Stimulated activated CD8-positive, alpha-beta memory T cell treated with anti-CD3 and anti-CD28 coated beads, Interleukin-7, amount 100 ng/mL, for 1 hour (primary cell): Measurements from ENCODE around the gene EIF4A2.
A peak's percentile ranks its signal among the peaks of the same experiment; 100 is the strongest.
"Not testable (repeated sequence)": the region's sequence is repeated elsewhere in the genome, so short reads cannot be mapped to it uniquely, and the experiment has no call there.

Experiments
- DNase-seq, 2 donors: peaks; one replicate each; pipeline ENCODE4 v3.0.0-alpha.2; 2020; ENCODE audit warnings: low read depth in 2 of 2

EIF4A2 gene

GRCh38 chr3:186784820-186785494 lies 1.6 kb downstream of the EIF4A2 start:
- DNase-seq: no peak

- no peak for DNase-seq
Observed at GRCh38 chr3:186785495-186786018, 2.2 kb downstream of the EIF4A2 start.

GRCh38 chr3:186786922-186787321 lies 3.5 kb downstream of the EIF4A2 start:
- DNase-seq: no peak

- no peak for DNase-seq
Observed at GRCh38 chr3:186787642-186788481, 4.5 kb downstream of the EIF4A2 start.

- DNase-seq: no peak
Observed at GRCh38 chr3:186788482-186789370, 5.3 kb downstream of the EIF4A2 start.

DNA sequence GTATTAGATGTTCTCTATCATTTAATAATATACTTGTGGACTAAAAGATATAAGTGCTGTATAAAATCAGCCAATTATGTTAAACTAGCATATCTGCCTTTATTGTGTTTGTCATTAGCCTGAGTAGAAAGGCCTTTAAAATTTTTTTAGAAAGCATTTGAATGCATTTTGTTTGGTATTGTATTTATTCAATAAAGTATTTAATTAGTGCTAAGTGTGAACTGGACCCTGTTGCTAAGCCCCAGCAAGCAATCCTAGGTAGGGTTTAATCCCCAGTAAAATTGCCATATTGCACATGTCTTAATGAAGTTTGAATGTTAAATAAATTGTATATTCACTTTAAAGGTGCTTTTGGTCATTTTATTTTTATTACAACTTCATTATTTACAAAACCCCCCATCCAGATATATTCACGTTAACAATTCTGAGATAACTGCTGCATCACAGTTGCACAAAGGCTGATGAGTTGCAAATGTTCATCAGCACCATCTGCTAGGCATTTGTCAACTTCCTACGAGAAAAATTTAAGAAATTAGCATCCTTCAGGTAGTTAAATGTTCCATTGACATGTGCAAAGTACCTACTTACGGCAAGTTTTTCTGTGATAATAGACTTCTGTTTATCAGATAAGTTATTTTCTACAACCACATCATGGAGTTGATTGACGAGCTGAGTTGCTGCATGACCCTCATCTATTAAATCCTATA lies 6.3 kb downstream of the EIF4A2 start:
- DNase-seq: no peak

DNA sequence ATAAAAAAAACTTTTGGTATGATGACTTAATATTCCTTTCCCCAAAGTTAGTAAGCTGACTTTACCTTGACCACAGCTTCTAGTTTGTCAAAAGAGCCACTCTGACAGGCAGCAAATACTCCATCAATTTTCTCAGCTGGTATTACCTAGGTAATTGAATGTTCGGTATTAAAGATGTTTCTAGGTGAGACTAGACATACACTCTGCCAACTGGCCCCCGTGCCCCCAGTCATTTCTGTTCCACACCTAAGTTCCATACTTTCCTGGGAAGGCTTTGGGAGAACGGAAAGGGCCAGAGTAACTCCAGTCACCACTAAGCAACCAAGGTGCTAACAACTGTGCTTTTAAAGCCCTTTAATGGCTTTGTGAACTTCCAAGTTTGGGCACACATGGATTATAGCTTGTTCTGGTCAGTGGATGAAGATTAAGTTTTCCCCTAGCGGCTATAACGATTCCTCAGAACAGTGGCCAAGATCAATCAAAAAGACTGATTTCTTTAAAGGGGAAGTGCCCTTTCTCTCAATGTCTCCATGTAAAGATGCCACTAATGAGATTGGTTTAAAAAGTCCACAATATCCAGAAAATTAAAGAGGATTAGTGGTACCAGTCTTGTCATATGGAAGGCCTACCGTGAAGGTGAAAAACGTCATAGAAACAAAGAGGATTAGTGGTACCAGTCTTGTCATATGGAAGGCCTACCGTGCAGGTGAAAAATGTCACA lies 7.0 kb downstream of the EIF4A2 start:
- no peak for DNase-seq

DNA sequence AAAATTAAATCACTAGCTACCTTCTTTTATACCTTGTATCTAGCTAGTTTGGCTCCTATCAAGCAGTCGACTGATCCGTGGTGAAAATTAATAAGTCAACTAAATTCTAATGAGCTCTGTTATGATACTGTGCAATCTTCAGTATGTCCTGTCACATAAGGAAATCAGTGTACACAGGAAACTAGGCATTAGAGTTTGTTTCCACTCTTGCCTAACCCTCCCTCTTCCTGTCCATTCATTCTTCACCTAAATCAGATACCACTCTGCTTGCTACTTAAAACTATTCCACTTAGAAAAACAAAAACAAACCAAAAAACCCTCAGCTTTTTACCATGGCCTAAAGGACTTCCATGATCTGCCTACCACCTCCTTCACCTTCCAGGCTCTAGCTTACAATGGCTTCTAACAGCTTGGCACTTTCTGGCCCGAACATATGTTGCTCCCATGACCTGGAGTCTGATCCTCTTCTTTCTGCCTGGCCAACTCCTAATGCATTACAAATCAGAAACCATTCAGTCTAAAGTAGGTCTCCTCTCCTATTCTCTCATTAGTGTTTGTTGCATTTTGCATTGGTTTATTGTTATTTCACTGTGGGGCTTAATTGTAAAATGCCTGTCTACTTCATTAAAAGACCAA lies 15.0 kb downstream of the EIF4A2 start:
- no peak for DNase-seq

GRCh38 chr3:186800285-186800684 lies 16.9 kb downstream of the EIF4A2 start:
- DNase-seq: no peak

- DNase-seq: no peak
Observed at GRCh38 chr3:186802701-186803100, 19.3 kb downstream of the EIF4A2 start.

- not testable (repeated sequence) for DNase-seq
Observed at GRCh38 chr3:186803447-186803846, 20.1 kb downstream of the EIF4A2 start.

GRCh38 chr3:186806089-186807055 lies 23.0 kb downstream of the EIF4A2 start, which contains the start of gene RFC4:
Gene RFC4, minus strand, starts transcription at chr3:186806482. Its CDS starts 1,769 bp downstream, at chr3:186804713.
- peak; percentile 72 to 74 for DNase-seq

DNA sequence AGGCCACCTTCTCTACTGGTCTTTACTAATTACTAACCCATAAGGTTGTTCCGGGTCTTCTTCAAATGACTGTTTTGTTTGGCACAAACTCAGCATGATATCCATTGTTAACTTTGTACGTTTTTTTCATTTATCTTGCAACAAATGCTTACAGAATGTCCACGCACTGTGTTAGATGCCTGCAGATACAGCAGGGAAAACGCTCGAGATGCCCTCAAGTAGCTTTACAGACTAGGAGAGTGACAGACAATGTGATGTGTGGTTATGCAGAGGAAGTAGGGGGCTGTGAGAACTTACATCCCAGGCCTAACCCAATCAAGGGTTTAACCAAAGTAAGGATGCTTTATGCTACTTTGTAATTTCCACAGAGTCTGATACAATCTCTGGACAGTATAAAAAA lies 23.9 kb downstream of the EIF4A2 start:
- no peak for DNase-seq

DNA sequence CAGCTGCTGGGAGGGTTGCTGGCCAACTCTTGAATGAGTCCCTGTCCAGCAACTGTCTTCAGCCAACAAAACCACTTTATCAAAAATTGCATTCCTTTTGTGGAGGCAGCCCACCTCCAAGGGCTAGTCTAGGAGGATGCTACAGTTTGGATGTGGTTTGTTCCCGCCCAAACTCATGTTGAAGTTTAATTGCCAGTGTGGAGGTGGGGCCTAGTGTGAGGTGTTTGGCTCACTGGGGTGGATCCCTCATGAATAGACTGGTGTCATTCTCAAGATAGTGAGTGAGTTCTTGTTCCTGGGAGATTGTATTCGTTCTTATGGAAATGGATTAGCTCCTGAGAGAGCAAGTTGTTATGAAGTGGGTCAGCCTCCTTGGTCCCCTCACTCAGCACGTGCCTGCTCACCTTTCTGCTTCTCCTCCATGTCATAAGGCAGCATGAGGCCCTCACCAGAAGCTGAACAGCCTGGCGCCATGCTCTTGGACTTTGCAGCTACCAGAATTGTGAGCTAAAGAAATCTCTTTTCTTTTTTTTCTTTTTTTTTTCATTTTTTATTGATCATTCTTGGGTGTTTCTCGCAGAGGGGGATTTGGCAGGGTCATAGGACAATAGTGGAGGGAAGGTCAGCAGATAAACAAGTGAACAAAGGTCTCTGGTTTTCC lies 27.1 kb downstream of the EIF4A2 start:
- DNase-seq: no peak

DNA sequence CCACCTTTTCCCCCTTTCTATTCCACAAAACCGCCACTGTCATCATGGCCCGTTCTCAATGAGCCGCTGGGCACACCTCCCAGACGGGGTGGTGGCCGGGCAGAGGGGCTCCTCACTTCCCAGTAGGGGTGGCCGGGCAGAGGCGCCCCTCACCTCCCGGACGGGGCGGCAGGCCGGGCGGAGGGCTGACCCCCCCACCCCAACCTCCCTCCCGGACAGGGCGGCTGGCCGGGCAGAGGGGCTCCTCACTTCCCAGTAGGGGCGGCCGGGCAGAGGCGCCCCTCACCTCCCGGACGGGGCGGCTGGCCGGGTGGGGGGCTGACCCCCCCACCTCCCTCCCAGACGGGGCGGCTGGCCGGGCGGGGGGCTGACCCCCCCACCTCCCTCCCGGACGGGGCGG lies 27.9 kb downstream of the EIF4A2 start:
- DNase-seq: not testable (repeated sequence)

DNA sequence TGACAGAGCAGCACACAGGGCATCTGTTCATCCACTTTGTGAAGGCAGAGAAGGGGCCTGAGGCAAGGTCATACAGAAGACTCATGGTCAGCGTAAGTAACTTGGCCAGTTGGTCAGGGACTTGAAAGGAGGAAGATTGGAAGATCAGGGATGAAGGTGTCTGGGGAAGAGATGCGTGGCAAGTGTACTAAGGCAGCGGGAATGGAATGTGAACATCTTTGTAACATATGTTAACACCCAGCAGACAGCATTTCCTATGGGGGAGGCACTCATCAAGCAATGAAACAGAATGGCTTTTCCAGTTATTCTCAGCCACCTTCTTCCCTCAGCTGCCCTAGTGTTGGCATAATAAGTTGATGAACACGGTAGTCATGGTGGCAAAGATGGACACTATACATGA lies 30.7 kb downstream of the EIF4A2 start:
- no peak for DNase-seq

GRCh38 chr3:186815435-186815834 lies 32.1 kb downstream of the EIF4A2 start:
- DNase-seq: no peak

DNA sequence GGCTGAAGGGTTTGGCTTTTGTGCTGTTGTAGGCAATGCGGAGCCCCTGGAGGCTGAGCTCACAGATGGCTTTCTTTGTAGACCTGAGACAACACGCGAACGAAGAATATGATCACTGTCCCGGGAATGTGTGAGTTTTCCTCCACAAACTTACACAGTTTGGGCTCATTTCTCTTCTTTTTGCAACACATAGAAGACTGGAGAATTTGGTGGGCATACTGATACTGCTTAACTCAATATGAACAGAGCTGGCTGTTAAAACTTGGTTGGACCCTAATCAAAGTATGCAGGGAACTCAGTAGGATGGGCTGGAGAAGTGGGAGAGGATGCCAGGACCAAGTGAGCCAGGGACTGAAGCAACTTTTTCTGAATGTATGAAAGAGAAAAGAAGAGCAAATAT lies 35.1 kb downstream of the EIF4A2 start:
- no peak for DNase-seq
